Stimulated activated naive CD8-positive, alpha-beta T cell treated with anti-CD3 and anti-CD28 coated beads, Interleukin-15, Interleukin-2, amounts not matched to agents 100 ng/mL and 50 ng/mL, for 24 hours (primary cell): Measurements from ENCODE around the gene CSF2RB.

Experiments
- H3K27ac Mint-ChIP-seq: one replicate; pipeline ENCODE4 v1.8.0; 2021; ENCODE audit warnings: mild to moderate bottlenecking, mixed read lengths
- H3K27me3 Mint-ChIP-seq: one replicate; pipeline ENCODE4 v1.8.0; 2021; ENCODE audit warnings: mixed read lengths
- H3K36me3 Mint-ChIP-seq: one replicate; pipeline ENCODE4 v1.8.0; 2021; ENCODE audit warnings: low read depth, mixed read lengths
- H3K4me1 Mint-ChIP-seq: one replicate; pipeline ENCODE4 v1.8.0; 2021; ENCODE audit warnings: low read depth, mixed read lengths
- H3K4me3 Mint-ChIP-seq: one replicate; pipeline ENCODE4 v1.8.0; 2021; ENCODE audit warnings: mild to moderate bottlenecking, mixed read lengths
- H3K9me3 Mint-ChIP-seq: one replicate; pipeline ENCODE4 v1.8.0; 2021; ENCODE audit warnings: mixed read lengths

CSF2RB gene

DNA sequence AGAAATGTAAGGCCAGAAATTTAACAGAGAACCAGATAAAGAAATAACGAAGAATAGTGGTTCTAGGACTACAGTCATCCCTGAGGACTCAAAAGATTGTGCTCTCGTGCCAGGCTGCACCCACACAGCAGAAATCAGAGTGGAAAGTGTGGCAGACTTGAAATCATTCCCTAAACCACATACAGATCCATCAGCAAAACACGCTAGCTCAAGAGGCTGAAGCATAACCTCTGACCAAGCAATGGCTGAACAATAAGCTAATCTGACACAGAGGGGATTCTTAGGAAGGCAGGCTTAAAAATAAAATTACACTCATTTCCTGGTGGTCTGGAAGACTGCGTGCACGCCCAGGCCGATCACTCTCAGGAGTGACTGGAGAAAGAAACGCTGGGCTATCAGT is 33.7 kb upstream of the CSF2RB start:
- H3K4me3 Mint-ChIP-seq = no peak overlapping the region
- peaks cover 15% of the 10 kb centered on the region for H3K4me1 Mint-ChIP-seq
- peaks cover 30% of the 10 kb centered on the region for H3K9me3 Mint-ChIP-seq
- peaks cover 17% of the 10 kb centered on the region for H3K36me3 Mint-ChIP-seq
- H3K27me3 Mint-ChIP-seq = no peaks in the 10 kb centered on the region
- no peak overlapping the region for H3K27ac Mint-ChIP-seq

DNA sequence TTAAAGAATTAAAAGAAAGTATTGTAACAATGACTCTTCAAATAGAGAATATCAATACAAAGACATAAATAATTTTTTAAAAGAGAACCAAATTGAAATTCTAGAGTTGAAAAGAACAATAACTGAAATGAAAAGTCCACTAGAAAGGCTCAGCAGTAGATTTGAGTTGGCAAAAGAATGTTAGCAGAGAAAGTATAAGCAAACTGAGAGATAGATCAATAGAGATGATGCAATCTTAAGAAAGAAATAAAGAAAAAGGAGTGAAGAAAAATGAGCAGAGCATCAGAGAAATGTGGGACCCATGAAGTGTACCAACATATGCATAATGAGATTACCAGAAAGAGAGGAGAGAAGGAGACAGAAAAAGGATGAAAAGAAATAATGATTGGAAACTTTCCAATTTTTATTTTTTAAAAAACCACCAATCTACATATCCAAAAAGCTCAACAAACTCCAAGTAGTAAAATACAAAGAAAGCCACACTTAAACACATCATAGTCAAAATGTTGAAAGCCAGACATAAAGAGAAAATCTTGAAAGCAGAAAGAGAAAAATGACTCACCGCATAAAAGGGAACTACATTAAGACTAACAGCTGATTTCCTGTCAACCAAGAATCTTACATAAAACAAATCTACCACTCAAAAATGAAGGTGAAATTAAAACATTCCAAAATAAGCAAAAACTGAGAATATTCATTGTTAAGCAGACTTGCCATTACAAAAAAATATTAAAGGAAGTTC is 31.8 kb upstream of the CSF2RB start:
- Mint-ChIP-seq H3K4me1 (peaks cover 24% of the 10 kb centered on the region), H3K36me3 (peaks cover 17% of the 10 kb centered on the region), H3K27ac (peak overlapping the region; percentile 87), H3K9me3 (peaks cover 30% of the 10 kb centered on the region), H3K27me3 (no peaks in the 10 kb centered on the region), H3K4me3 (no peak overlapping the region)

- H3K4me1 Mint-ChIP-seq = peaks cover 28% of the 10 kb centered on the region
- H3K36me3 Mint-ChIP-seq = peaks cover 17% of the 10 kb centered on the region
- H3K9me3 Mint-ChIP-seq = peaks cover 28% of the 10 kb centered on the region
- peaks cover 8% of the 10 kb centered on the region for H3K27me3 Mint-ChIP-seq
- H3K27ac Mint-ChIP-seq = no peak overlapping the region
- H3K4me3 Mint-ChIP-seq = no peak overlapping the region
Observed at GRCh38 chr22:36884349-36885158, 28.9 kb upstream of the CSF2RB start.

- Mint-ChIP-seq H3K4me1 (peaks cover 28% of the 10 kb centered on the region), H3K36me3 (peaks cover 17% of the 10 kb centered on the region), H3K9me3 (peaks cover 21% of the 10 kb centered on the region), H3K27ac (peak overlapping the region; percentile 36), H3K4me3 (no peak overlapping the region), H3K27me3 (peaks cover 8% of the 10 kb centered on the region)
Observed at GRCh38 chr22:36885474-36885873, 28.0 kb upstream of the CSF2RB start.

DNA sequence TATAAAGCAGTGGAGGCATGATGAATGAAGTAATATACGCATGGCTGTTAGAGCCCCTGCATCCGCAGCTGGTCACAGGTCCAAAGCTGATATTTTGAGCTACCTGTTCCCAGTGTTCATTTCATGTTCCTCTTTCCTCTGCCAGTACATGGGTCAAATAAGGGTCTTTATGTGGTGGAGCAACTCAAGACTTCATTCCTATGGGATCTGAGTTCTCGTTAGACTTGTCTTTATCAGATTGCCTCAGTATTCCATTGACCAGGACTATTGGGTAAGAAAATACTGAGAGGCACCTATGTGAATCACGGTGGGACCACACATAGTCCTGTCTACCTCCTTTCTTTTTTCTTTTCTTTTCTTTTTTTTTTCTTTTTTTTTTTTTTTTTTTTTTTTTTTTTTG is 27.4 kb upstream of the CSF2RB start:
- H3K9me3 Mint-ChIP-seq = peaks cover 18% of the 10 kb centered on the region
- peaks cover 17% of the 10 kb centered on the region for H3K36me3 Mint-ChIP-seq
- H3K27me3 Mint-ChIP-seq = peaks cover 8% of the 10 kb centered on the region
- H3K4me1 Mint-ChIP-seq = peaks cover 28% of the 10 kb centered on the region
- H3K4me3 Mint-ChIP-seq = no peak overlapping the region
- no peak overlapping the region for H3K27ac Mint-ChIP-seq

DNA sequence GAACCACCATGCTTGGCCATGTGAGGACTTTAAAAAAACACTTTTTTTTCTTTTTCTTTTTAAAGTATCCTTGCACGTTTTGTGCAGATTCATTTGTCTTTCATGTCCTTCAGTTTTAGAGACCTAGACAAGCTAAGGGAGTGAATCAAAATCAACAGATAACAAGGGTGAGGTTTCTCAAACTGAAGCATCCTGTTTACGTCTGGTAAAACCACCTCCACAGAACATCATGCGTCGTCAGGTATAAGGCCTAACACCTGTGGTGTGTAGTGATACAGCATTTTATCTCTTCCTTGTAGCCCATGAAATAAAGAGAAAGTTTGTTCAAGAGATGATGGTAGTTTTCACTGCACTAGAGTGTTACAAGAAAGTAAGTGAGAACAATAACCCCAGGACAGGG is 26.3 kb upstream of the CSF2RB start:
- H3K4me1 Mint-ChIP-seq = peaks cover 19% of the 10 kb centered on the region
- no peak overlapping the region for H3K4me3 Mint-ChIP-seq
- peaks cover 10% of the 10 kb centered on the region for H3K36me3 Mint-ChIP-seq
- H3K27me3 Mint-ChIP-seq = peaks cover 12% of the 10 kb centered on the region
- H3K27ac Mint-ChIP-seq = no peak overlapping the region
- peaks cover 9% of the 10 kb centered on the region for H3K9me3 Mint-ChIP-seq

DNA sequence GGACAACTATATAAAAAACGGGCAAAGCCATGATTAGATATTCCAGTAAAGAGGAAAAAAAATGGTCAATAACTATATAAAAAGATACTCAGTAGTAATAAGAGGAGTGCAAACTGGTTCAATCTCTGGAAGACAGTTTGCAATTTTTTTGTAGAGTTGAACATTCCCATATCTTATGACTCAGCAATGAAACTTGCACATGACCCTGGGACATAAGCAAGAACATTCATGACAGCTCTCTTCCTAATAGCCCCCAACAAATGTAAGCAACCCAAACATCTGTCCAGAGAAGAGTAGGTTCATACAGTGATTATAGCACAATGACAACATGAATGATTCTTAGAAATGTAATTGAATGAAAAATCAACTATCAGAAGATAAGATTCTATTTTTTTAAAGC is 21.8 kb upstream of the CSF2RB start:
- H3K27ac Mint-ChIP-seq = no peak overlapping the region
- no peaks in the 10 kb centered on the region for H3K36me3 Mint-ChIP-seq
- H3K4me3 Mint-ChIP-seq = no peak overlapping the region
- peaks cover 12% of the 10 kb centered on the region for H3K27me3 Mint-ChIP-seq
- H3K4me1 Mint-ChIP-seq = peaks cover 4% of the 10 kb centered on the region
- peaks cover 6% of the 10 kb centered on the region for H3K9me3 Mint-ChIP-seq

GRCh38 chr22:36892292-36892691 is 21.1 kb upstream of the CSF2RB start:
- Mint-ChIP-seq H3K27me3 (peaks cover 10% of the 10 kb centered on the region), H3K27ac (no peak overlapping the region), H3K4me3 (no peak overlapping the region), H3K9me3 (peaks cover 6% of the 10 kb centered on the region), H3K4me1 (peaks cover 2% of the 10 kb centered on the region), H3K36me3 (no peaks in the 10 kb centered on the region)

GRCh38 chr22:36893262-36893661 is 20.2 kb upstream of the CSF2RB start:
- no peak overlapping the region for H3K4me3 Mint-ChIP-seq
- H3K4me1 Mint-ChIP-seq = no peaks in the 10 kb centered on the region
- H3K27me3 Mint-ChIP-seq = peaks cover 7% of the 10 kb centered on the region
- no peak overlapping the region for H3K27ac Mint-ChIP-seq
- H3K9me3 Mint-ChIP-seq = peaks cover 6% of the 10 kb centered on the region
- no peaks in the 10 kb centered on the region for H3K36me3 Mint-ChIP-seq

DNA sequence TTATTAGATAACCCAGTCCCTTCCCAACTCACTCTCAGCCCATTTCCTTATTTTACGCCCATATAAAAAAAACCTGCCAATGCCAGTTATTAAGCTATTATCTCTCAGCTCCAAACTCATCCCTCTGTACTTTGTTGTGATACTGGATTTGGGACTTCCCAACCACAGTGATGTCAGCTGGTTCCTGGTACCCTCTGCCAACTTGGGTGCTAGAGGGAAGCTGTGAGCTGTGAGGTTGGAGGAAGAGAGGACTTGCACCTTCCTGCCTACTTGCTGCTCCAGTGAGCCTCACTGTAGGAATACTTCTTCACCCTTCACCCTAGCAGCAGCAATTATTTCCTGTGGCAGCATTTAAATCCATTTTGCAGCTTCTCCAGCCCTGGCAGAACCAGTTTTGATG is 19.2 kb upstream of the CSF2RB start:
- H3K9me3 Mint-ChIP-seq = peaks cover 6% of the 10 kb centered on the region
- H3K36me3 Mint-ChIP-seq = no peaks in the 10 kb centered on the region
- H3K4me1 Mint-ChIP-seq = no peaks in the 10 kb centered on the region
- H3K27me3 Mint-ChIP-seq = peaks cover 10% of the 10 kb centered on the region
- no peak overlapping the region for H3K4me3 Mint-ChIP-seq
- no peak overlapping the region for H3K27ac Mint-ChIP-seq

DNA sequence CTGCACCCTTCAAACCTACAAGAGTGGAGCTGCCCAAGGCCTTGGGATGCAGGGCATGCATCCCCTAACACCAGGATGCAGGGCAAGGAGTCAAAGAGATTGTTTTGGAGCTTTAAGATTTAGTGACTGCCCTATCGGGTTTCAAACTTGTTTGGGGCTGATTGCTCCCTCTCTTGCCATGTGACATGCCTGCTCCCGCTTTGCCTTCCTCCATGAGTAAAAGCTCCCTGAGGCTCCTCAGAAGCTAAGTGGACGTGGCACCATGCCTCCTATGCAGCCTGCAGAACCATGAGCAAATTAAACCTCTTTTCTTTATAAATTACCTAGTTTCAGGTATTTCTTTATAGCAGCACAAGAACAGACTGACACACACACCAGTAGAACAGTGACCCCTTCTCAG is 15.8 kb upstream of the CSF2RB start:
- Mint-ChIP-seq H3K4me3 (no peak overlapping the region), H3K9me3 (peaks cover 6% of the 10 kb centered on the region), H3K27ac (no peak overlapping the region), H3K27me3 (peaks cover 15% of the 10 kb centered on the region), H3K4me1 (peaks cover 3% of the 10 kb centered on the region), H3K36me3 (no peaks in the 10 kb centered on the region)

DNA sequence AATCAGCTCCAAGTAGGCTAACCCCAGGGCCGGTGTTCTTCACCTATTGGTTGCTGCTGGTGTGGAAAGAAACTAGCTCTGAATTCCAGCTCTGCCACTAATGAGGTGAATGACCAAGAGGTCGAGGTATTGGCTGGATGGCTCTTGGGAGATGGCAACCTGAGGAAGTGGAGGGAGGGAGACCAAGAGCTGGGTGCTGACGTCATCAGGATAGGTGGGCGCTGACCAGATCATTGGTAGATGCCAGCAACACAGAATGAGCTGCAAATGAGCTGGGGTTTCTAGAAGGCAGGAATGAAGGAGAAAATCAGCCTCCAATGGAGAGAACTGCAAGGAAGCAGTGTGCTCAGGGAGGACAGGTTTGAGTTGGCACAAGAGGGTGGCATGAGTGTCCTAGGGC is 14.7 kb upstream of the CSF2RB start:
- Mint-ChIP-seq H3K27ac (no peak overlapping the region), H3K4me3 (no peak overlapping the region), H3K27me3 (peaks cover 26% of the 10 kb centered on the region), H3K4me1 (peaks cover 3% of the 10 kb centered on the region), H3K9me3 (peaks cover 6% of the 10 kb centered on the region), H3K36me3 (no peaks in the 10 kb centered on the region)

- Mint-ChIP-seq H3K27ac (no peak overlapping the region), H3K4me3 (no peak overlapping the region), H3K36me3 (no peaks in the 10 kb centered on the region), H3K4me1 (peaks cover 3% of the 10 kb centered on the region), H3K9me3 (peaks cover 6% of the 10 kb centered on the region), H3K27me3 (peaks cover 32% of the 10 kb centered on the region)
Observed at GRCh38 chr22:36899498-36899897, 13.9 kb upstream of the CSF2RB start.

DNA sequence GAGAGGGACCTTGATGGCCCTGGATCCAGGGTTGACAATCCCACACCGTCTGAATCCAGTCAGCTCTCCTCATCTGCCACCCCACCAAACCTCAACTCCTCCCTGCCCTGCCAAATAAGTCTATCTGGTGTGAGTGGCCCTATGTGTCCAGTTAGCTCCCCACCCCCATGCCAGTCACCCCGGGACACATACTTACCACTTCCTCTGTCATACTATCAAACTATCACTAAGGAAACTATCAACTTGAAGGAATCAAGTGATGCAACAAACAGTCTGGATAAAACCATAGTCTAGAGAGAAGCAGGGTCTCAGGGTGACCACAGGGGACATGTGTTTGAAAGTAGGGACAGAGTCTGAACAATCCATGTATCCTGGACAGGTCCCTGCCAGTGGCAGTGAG is 13.2 kb upstream of the CSF2RB start:
- H3K27me3 Mint-ChIP-seq = peaks cover 37% of the 10 kb centered on the region
- H3K36me3 Mint-ChIP-seq = no peaks in the 10 kb centered on the region
- H3K4me3 Mint-ChIP-seq = no peak overlapping the region
- peaks cover 3% of the 10 kb centered on the region for H3K4me1 Mint-ChIP-seq
- no peak overlapping the region for H3K27ac Mint-ChIP-seq
- H3K9me3 Mint-ChIP-seq = peaks cover 1% of the 10 kb centered on the region

DNA sequence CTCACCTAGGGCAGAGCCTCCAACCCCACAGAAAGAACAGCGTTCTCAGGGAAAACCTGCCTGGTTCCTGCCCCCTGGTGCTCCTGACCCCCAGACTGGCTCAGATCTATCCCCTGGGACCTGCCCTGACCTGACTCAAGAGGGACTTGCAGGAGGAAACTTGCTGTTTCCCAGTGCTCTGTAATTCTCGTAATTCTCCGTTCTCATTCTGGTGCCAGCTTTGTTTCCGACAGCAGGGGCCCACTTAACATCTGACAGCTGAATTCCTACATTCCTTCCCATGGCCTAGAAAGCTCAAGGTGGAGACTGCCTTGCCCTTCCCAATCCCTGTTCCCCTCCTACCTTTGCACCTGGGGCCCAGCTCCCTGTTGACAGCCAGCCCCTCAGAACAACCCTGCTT is 12.5 kb upstream of the CSF2RB start:
- Mint-ChIP-seq H3K27ac (no peak overlapping the region), H3K9me3 (no peaks in the 10 kb centered on the region), H3K27me3 (peaks cover 37% of the 10 kb centered on the region), H3K4me3 (no peak overlapping the region), H3K4me1 (peaks cover 3% of the 10 kb centered on the region), H3K36me3 (no peaks in the 10 kb centered on the region)
